ENCODE results near the gene ATF3. TPM values are rescaled to one million over a fixed set of nuclear protein-coding genes. Genes with fewer than 3 reads are reported as not detected.

Gene ATF3
- total and polyA plus RNA-seq, 7 donors: 3.2 to 162 (median 29.4) TPM

DNA sequence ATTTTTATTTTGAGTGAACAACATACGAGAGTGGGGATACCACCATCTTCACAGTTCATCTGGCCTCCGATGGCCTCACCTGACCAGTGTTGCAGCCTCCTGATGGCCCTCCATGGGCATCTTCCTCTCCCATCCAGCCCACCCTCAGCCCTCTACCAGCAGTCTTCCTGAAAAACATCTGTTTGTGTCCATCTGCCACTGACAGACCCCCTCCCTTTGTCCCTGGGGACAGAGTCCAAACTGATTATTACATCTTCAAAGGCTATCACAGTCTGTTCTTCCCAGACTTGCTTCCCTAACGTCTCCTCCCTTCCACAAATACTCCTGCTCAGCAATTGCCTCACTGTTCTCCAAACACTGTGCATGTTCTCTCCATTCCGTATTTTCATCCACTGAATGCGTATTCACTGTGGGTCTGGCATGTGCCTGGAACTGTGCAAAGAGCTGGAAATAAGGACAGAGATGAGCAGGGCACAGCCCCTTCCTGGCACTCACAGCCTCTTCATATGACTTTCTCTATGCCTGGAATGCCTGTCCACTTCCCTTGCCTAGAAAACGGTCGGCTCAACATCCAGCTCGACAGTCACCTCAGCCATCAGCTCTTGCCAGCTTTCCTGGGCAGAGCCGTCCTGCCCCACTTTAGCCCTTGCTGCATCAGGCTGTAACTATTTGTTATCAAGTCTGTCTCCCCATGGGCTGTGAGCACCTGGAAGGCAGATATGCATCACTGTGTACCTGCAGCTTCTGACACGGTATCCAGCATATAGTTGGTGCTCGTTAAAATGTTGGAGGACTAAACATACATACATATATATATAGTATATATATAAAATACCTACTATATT lies 8.3 kb upstream of the ATF3 start:
- intact Hi-C loops (cut with DNase I): no loop called here
- 73 to 79% methylated on average over 11 of the region's 11 CpGs for WGBS, 2 donors
- no peak overlapping the region for H3K4me3 ChIP-seq

DNA sequence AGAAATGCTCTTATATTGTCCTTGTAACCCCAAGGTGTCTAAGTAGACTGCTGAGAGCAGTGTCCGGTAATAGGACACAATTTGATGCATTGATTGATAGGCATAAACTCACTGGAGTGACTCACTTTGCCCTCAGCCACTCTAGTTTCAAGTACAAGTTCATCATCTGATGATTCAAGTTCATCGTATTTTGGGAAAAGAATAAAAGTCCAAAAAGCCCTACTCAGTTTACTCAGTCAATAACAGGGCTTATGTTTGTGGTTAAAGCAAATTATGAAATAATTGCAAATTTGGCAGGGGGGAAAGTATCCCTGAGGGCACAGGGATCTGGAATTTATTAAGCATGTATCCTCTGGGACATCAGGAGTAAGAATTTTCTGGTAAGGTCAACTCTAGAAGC lies 7.6 kb upstream of the ATF3 start:
- peaks cover 0 to 18% (median 15%) of the 10 kb centered on the region in 3 donors for H3K27me3 ChIP-seq
- H3K36me3 ChIP-seq: no peaks in the 10 kb centered on the region
- no peak for DNase-seq
- TF ChIP-seq, protein P1, sequence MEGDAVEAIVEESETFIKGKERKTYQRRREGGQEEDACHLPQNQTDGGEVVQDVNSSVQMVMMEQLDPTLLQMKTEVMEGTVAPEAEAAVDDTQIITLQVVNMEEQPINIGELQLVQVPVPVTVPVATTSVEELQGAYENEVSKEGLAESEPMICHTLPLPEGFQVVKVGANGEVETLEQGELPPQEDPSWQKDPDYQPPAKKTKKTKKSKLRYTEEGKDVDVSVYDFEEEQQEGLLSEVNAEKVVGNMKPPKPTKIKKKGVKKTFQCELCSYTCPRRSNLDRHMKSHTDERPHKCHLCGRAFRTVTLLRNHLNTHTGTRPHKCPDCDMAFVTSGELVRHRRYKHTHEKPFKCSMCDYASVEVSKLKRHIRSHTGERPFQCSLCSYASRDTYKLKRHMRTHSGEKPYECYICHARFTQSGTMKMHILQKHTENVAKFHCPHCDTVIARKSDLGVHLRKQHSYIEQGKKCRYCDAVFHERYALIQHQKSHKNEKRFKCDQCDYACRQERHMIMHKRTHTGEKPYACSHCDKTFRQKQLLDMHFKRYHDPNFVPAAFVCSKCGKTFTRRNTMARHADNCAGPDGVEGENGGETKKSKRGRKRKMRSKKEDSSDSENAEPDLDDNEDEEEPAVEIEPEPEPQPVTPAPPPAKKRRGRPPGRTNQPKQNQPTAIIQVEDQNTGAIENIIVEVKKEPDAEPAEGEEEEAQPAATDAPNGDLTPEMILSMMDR (IDR thresholded peaks at IDR 0.05): no peak
- TF ChIP-seq POLR2A (IDR thresholded peaks at IDR 0.05) (no peak), EP300 (IDR thresholded peaks at IDR 0.05) (no peak), POLR2AphosphoS5 (IDR thresholded peaks at IDR 0.05) (no peak)
- no peak overlapping the region for H3K4me3 ChIP-seq
- no peak overlapping the region for H3K27ac ChIP-seq
- intact Hi-C loops (cut with DNase I): no loop called here
- peaks cover 0 to 11% (median 5%) of the 10 kb centered on the region in 4 donors for H3K4me1 ChIP-seq
- WGBS, 2 donors: 86 to 87% methylated on average over 2 of the region's 2 CpGs
- H3K9me3 ChIP-seq: no peaks in the 10 kb centered on the region

More for the DNA sequence above, 8.3 kb upstream of the ATF3 start:
- no peak for TF ChIP-seq POLR2AphosphoS5 (IDR thresholded peaks at IDR 0.05)
- no peak for TF ChIP-seq POLR2A (IDR thresholded peaks at IDR 0.05)
- TF ChIP-seq, protein P1 (IDR thresholded peaks at IDR 0.05): no peak
- no peak for TF ChIP-seq EP300 (IDR thresholded peaks at IDR 0.05)
- Histone ChIP-seq H3K36me3 (no peaks in the 10 kb centered on the region), H3K27me3 (peaks cover 0 to 11% (median 9%) of the 10 kb centered on the region in 3 donors), H3K4me1 (peaks cover 0 to 9% (median 2%) of the 10 kb centered on the region in 4 donors), H3K27ac (no peak overlapping the region), H3K9me3 (no peaks in the 10 kb centered on the region)
- no peak for DNase-seq

DNA sequence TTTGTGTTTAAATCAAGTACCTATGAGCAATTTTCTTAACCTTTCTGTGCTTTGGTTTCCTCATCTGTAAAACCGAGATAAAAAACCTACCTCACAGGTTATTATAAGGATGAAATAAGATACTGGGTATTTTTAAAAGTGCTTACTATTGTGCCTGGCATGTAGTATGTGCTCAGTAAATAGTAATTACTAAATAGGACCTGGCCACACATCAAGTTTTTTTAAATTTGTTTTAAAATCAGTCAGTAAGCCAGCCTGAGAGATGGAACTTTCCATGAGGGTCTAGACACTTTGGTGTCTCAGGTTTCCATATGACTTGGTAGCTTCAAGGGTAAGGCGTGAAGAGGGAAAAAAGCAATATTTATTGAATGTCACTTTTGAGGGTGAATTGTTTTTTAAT lies 7.0 kb upstream of the ATF3 start:
- peaks cover 0 to 11% (median 5%) of the 10 kb centered on the region in 4 donors for H3K4me1 ChIP-seq
- H3K27me3 ChIP-seq: peaks cover 3 to 23% (median 20%) of the 10 kb centered on the region in 3 donors
- no peaks in the 10 kb centered on the region for H3K9me3 ChIP-seq
- H3K36me3 ChIP-seq: no peaks in the 10 kb centered on the region
- WGBS, 2 donors: 81 to 84% methylated on average over 2 of the region's 2 CpGs
- intact Hi-C loops (cut with DNase I): no loop called here
- DNase-seq: no peak
- no peak overlapping the region for H3K4me3 ChIP-seq
- H3K27ac ChIP-seq: no peak overlapping the region
- TF ChIP-seq EP300 (IDR thresholded peaks at IDR 0.05): no peak
- no peak for TF ChIP-seq POLR2A (IDR thresholded peaks at IDR 0.05)
- TF ChIP-seq, protein P1 (IDR thresholded peaks at IDR 0.05): no peak
- no peak for TF ChIP-seq POLR2AphosphoS5 (IDR thresholded peaks at IDR 0.05)

DNA sequence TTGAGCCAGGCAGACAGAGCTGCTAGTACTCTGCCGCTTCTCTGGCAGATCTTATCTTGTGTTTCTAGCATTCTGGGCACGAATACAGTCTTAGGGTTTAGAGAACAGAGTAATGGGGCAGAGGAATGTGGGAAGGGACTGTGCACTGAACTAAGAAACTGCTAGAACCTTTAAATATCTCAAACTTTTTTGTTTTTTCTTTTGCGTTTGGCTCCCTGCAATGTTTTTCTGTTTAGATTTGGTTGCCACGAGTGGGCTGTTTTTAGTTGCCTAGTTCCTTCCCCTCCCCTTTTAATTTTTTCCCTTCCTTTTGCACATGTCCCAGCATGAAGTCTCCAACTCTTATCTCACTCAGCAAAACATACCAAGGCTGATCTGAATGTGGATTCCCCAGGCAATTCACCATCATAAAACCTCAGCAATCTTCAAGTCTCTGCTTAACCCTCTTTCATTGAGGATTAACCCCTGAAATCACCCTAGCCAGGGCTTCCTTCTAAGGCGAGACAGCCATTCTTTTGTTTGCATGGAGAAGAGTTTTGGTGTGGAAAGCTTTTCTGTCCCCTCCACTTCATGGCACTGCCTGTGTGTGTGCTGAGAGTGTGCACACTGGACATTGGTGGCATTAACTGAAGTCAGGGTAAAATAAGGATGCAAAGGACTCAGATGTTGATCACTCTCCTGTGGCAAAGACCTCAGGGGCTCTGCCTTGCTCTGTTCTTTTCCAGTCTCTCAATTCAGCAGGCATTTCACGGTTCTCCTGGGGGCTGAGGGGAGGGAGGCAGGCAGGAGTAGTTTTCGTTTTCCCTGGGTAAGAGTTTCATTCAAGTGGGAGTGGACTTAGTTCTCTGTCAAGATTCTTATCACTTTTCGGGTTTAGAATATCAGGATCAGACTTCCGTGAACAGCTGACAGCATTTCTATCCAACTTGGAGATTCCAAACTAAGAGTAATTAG lies 2.8 kb upstream of the ATF3 start:
- no peak for DNase-seq
- WGBS, 2 donors: 5 to 20% methylated on average over 9 of the region's 9 CpGs
- intact Hi-C loops (cut with DNase I): loop anchor here (2.0 to 5.0 kb wide), 2 partner anchors 321 to 568 kb away; partner anchors contain the start of genes DTL, INTS7 and PPP2R5A
- H3K27me3 ChIP-seq: peaks cover 12 to 39% (median 34%) of the 10 kb centered on the region in 3 donors
- TF ChIP-seq POLR2A (IDR thresholded peaks at IDR 0.05) (no peak), POLR2AphosphoS5 (IDR thresholded peaks at IDR 0.05) (no peak), EP300 (IDR thresholded peaks at IDR 0.05) (no peak)
- TF ChIP-seq, protein P1 (IDR thresholded peaks at IDR 0.05): no peak
- H3K4me3 ChIP-seq: no peak overlapping the region
- peaks cover 0 to 46% (median 31%) of the 10 kb centered on the region in 4 donors for H3K4me1 ChIP-seq
- peak overlapping the region in 1 of 4 donors; percentile 99 for H3K27ac ChIP-seq
- H3K9me3 ChIP-seq: no peaks in the 10 kb centered on the region
- H3K36me3 ChIP-seq: no peaks in the 10 kb centered on the region
